Measurements from ENCODE around the gene ARID1B. TPM values are rescaled to one million over a fixed set of nuclear protein-coding genes. Genes with fewer than 3 reads are reported as not detected.
A peak's percentile ranks its signal among the peaks of the same experiment; 100 is the strongest.

The ARID1B gene
- total and polyA plus RNA-seq, 9 of the 15 experiments (the other 6 are each of a cell fraction or from before 2014, with no cell fraction given) = 12.5 to 50.5 (median 25.8) TPM

GRCh38 chr6:156963712-156964700, 186.8 kb downstream of the ARID1B start (continued):
- TF ChIP-seq ZNF318 (IDR thresholded peaks at IDR 0.05; ENCODE audit: borderline replicate concordance in 1 of 2, low read depth in 1 of 2) = peak in 1 of 2 experiments; percentile 86; a peak in 2 of 4 replicates
- TF ChIP-seq ZFP36 (IDR thresholded peaks at IDR 0.05; ENCODE audit: low read depth, low read length, partially characterized antibody) = no peak
- peak; percentile 86 for TF ChIP-seq MEIS2 (IDR thresholded peaks at IDR 0.05; ENCODE audit: partially characterized antibody)
- no peak for TF ChIP-seq NFYB (IDR thresholded peaks at IDR 0.05; ENCODE audit: extremely low read depth, insufficient read length)
- peak; percentile 71 for TF ChIP-seq ATF3 (IDR thresholded peaks at IDR 0.05)
- no peak for TF ChIP-seq ATF3 (CRISPR knock-in tag; conservative IDR thresholded peaks at IDR 0.05)
- no peak for TF ChIP-seq CEBPG (CRISPR knock-in tag; IDR thresholded peaks at IDR 0.05)
- TF ChIP-seq CEBPG (tag; conservative IDR thresholded peaks at IDR 0.05 in 1 of 2, IDR thresholded peaks at IDR 0.05 in 1 of 2) = peak in 1 of 2 experiments; percentile 60; a peak in 2 of 4 replicates
- peak; percentile 74 for TF ChIP-seq CREM (IDR thresholded peaks at IDR 0.05; ENCODE audit: low read depth)
- no peak for TF ChIP-seq TAF1 (IDR thresholded peaks at IDR 0.05; ENCODE audit: control insufficient read depth, extremely low read depth, insufficient read depth, low read length, severe bottlenecking)
- TF ChIP-seq ATF1 (CRISPR knock-in tag; IDR thresholded peaks at IDR 0.05) = no peak
- TF ChIP-seq ATF1 (tag; IDR thresholded peaks at IDR 0.05) = peak; percentile 64
